GM19397 (cell line): ENCODE results near the gene SLC24A1.

Experiments used
- ATAC-seq: cut with Tn5 transposase; IDR thresholded peaks from one replicate; pipeline ENCODE4 v1.9.1; 2021; ENCODE audit warnings: mild to moderate bottlenecking, moderate library complexity; ENCODE audit not compliant: unreplicated experiment

The SLC24A1 gene

DNA sequence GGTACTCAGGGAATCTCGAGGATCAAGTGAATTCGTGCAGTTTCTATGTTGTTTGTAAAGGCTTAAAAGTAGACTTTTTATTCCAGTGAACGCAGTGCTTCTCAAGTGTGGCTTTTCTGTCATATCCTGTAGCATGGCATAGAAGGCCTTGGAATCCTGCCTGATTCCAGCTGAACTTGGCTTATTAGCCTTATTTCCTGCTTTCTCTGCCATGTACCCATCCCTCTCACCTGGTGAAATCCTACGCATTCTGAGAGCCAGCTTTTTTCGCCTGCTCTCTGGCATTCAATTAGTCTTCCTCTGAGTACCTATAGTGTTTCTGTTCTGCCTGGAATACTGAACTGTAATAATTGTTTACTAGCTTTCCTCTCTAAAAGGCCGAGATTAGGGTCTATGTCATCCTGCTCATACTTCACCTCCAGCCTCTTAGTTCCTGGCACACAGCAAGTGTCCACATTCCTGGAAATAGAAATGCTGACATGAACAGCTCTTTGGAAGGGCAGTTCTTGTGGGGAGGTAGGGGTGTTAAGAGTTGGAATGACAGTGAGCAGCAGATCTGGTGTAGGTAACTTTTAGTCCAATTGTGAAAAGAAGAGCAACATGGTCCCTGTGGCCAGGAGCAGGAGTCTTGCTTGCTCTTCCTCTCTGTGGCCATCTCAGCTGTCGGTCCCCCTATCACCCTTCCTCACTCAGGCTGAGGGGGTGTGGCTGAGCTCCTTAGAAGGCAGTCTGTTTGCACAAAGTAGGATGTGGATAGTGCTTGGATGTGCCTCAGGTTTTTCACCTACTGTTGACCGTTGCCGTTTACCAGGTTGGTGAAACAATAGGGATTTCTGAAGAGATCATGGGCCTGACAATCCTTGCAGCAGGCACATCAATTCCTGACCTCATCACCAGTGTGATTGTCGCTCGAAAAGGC is 30.4 kb downstream of the SLC24A1 start:
- ATAC-seq = no peak

DNA sequence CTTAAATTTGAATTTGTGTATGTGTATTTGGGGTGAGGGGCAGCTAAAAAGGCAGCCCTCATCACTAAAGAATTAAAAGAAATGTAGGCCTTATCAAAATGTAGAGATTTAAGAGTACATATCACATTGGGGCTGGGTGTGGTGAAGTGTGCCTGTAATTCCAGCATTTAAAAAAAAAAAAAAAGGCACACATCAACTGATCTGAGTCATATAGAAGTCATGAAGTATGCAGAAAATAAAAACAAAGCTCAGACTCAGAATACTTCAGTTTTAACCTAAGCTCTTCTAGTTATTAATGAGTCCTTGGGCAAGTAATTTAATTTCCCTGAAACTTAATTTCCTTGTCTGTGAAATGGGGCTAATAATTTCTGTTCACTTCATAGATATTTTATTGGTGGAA is 31.6 kb downstream of the SLC24A1 start:
- ATAC-seq = no peak

DNA sequence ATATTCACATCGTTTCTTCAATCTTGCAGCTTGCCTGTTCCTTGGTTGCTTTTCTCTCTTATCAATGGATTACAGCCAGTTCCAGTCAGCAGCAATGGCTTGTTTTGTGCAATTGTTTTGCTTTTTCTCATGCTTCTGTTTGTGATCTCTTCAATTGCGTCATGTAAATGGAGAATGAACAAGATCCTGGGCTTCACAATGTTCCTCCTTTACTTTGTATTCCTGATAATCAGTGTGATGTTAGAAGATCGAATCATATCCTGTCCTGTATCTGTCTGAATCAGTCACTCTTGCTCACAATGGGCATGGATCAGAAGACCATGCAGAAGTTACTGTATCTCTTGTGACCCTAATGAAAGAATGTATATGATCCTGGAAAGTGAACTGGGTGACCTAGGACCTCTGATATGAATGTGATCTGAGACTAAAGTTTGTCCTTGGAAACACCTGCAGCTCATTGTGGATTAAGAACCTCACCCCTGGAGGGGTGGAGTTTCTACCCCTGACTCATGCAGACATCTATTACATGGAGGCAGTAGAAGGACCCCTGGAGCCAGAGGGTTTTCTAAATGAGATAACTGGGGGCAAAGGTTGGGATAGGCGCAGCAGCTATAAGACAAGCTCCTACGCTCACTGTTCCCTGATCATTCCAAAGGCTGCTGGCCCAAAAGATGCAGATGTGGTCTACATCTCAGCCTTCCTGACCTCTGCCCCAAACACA is 32.2 kb downstream of the SLC24A1 start:
- ATAC-seq = no peak

DNA sequence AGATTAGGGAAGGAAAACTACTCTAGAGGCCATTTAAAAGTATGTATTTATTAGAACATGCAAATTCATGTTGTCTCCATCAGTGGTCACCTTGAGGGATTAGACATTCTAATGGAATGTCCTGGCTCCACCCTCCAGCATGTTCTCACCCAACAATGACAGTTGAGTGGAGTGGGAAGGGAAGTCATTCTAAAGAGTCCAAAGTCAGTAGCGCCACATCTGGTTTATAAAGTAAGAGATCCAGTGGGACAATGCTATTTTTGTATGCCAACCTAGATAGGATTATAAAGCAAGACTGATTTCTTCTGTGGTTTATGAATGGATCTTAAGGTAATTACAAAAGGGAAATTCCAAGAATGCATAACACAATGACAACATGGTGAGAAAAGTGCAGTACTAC is 33.3 kb downstream of the SLC24A1 start:
- ATAC-seq = no peak

DNA sequence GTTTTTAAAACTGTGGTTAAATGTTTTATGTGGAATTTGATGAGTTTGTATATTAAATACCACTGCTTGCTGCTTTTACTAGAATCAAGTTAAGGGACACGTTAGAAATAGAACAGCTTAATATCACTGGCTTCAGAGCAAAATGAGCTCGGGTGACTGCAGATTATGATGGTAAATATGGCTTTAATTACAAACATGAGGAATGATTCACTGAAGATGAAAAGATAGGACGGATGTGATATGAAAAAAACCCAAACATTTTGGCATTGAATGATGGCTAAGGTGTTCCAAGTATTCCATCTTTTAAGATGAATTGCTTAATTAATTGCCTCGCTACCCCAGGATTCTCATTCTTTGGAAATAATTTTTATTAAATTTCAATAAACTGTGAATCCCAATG is 33.7 kb downstream of the SLC24A1 start:
- no peak for ATAC-seq

DNA sequence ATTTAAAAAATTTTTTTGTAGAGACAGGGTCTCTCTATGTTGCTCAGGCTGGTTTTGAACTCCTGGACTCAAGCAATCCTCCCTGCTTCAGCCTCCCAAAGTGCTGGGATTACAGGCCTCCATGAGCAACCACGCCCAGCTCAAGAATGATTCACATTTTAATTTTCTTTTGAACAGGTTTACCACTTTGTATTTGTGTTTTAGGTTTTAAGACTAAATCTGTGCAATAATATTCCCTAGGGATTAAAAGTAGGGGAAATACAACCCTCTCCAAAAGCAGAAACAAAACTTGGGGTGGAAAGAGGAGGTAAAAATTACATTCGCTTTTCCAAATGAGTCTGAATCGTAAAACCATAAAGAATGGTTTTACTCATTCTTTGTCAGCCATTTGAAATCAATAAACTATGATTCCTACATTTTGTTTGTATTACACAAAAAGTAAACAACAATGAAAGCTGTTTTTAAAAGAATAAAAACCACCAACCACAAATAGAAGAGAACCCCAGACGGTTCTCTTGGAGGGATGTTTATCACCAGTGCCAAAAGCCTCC is 37.8 kb downstream of the SLC24A1 start:
- ATAC-seq = no peak

DNA sequence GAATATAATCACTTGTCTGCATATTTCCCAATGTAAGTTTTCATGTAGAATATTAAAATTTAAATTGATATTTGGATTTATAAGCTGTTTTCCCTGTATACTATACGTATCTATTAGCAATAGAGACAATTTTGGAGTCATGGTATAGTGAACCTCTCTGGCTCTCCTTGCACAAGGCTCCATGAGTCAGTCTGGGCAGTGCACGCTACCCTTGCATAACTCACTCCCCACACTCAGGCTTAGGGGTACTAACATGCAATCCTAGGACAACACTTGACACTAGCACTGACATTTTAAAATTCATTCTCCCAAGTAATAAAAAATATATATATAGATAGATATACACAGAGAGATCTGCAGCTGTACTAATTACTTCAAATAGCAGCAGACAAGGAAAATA is 39.2 kb downstream of the SLC24A1 start:
- no peak for ATAC-seq

DNA sequence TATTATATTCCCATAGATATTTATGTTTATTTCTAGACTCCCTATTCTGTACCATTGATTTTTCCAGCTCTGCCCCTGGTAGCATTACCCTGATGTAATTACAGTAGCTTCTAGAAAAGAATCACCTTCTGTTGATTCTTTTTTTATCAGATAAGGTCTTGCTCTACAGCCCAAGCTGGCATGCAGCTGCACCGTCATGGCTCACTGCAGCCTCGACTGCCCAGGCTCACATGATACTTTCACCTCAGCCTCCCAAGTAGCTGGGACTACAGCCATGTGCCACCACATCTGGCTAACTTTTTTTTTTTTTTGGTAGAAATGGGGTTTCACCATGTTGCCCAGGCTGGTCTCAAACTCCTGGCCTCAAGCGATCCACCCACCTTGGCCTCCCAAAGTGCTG is 41.8 kb downstream of the SLC24A1 start:
- no peak for ATAC-seq

DNA sequence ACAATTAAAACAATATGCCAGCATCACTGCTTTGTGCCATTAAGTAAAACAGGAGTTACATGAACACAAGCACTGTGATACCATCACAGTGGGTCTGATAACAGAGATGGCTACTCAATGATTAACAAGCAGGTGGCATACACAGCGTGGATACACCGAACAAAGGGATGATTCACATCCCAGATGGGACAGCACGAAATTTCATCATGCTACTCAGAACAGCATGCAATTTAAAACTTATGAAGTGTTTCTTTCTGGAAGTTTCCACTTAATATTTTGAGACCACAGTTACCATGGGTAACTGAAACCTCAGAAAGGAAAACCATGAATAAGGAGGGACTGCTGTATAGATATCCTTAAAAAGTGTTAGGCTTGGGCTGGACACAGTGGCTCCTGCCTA is 44.5 kb downstream of the SLC24A1 start:
- no peak for ATAC-seq

DNA sequence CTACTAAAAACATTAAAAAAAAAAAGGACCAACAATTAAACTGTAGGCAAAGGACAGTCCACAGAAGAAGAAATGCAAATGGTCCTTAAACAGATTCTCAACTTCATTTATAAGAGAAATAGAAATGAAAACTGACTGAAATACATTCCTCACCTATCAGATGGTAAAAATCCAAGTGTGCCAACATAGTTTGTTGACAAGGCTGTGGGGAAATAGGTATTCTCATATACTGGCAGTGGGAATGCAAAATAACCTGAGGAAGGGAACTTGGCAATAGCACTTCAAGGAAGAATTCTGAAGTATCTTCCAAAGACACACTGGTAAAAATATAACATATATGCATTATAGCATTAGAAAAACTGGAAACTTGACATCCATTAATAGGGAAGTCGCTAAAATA is 53.8 kb downstream of the SLC24A1 start:
- ATAC-seq = no peak

DNA sequence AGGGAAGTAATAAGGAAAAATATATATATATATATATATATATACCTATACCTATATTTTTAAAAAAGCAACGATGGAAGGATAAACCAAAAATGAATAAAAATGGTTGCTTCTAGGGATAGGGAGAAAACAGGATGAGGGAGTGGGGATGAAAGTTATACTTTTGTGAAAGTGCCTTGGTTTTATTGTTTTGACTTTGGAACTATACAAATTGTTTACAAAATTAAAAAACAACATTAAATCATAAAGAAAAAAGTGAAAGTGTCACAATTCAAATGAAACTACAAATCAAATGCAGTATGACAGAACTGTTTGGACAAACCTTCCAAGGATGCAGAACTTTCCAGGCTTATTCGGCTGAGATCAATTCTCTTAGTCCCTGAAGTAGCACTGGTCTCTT is 54.4 kb downstream of the SLC24A1 start:
- no peak for ATAC-seq

DNA sequence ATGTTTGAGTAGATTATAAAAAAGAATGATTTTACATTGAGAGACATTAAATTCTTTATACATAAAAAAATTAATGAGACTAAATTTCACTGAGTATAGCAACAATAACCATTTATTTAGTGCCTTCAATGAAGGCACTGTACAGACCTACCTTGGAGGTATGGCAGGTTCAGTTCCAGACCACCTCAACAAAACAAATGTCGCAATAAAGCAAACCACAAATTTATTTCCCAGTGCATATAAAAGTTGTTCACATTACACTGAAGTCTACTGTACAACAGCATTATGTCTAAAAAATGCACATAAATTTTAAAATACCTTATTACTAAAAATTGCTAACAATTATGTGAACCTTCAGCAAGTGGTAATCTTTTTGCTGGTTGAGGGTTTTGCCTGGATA is 58.8 kb downstream of the SLC24A1 start:
- no peak for ATAC-seq

DNA sequence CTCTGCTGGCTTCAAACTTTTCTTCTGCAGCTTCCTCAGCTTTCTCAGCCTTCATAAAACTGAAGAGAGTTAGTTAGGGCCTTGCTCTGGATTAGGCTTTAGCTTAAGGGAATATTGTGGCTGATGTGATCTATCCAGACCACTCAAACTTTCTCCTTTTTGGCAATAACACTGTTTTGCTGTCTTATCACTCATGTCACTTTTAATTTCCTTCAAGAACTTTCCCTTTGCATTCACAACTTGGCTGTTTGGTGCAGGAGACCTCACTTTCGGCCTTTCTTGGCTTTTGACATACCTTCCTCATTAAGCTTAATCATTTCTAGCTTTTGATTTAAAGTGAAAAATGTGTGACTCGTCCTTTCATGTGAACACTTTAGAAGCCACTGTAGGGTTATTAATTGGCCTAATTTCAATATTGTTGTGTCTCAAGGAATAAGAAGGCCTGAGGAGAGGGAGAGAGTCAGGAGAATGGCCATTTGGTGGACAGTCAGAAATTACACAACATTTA is 60.7 kb downstream of the SLC24A1 start:
- ATAC-seq = no peak

DNA sequence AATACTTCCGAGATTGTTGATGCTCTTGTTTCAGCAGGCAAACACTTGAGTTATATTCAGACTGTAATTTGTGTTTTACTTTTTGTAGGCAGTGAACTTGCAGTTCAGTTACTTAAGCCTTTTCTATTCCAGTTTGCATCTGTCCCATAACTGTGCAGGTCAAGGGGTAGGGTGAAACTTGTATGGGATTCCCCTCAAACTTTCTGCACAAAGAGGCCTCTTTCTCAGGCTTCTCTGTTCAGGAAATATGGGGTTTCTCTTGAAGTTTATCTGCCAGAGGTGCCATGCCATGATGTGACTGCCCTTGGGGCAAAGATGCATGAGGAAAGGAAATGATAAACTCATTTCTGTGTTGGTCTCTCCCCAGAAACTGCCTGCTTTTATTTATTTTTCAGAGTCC is 66.7 kb downstream of the SLC24A1 start:
- no peak for ATAC-seq

DNA sequence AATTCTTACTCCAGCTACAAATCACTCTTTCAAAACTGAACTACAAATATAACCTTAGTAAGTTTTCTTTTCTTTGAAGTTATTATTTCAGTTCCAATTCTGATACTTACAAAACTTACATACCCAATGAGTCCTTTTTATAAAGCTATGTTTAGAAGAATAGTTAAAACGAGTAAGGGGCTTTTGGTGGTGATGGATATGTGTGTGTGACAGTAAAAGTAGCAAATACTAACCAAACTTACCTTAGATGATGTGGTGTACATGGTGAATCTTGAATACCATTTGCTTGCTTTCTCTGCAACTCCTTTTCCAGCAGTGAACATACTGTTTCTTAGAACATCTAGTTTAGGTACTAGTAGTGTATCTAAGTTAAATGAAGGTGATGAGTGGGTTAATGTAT is 68.4 kb downstream of the SLC24A1 start:
- ATAC-seq = no peak

DNA sequence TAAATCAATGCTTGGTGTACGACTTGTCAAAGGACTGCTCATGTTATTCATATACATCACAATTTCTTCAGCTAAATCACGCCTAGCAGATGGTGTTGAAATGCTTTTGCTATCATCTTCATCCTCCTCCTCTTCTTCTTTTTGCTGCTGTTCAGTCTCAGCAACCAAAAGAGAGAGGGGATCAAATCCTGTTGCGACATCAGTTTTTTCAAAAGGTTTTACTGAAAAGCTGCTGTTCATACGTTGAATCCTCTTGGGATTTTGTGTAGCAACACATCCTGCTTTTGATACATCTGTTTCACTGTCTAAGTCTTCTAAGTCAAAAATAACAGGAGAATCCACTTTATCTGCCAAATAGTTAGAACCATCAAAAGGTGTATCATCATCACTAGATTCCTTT is 69.0 kb downstream of the SLC24A1 start:
- ATAC-seq = no peak

DNA sequence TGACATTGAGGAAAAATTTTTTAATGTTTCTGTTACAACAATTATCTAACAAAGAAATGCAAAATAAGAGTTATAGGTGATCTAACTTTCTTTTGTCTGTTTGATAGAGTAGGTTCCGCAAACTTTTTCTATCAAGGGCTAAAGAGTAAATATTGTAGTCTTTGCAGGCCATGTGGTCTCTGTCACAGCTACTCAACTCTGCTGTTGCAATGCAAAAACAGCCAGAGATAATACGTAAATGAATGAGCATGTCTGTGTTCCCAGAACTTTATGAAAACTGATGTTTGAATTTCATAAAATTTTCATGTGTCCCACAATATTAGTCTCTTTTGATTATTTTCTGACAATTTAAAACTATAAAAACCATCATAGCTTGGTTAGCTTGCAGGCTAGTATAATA is 73.3 kb downstream of the SLC24A1 start:
- no peak for ATAC-seq
